ENCODE measurements around the gene ERI3. TPM values are rescaled to one million over a fixed set of nuclear protein-coding genes. Genes with fewer than 3 reads are reported as not detected.

Gene ERI3
- total and polyA plus RNA-seq, 10 of the 15 experiments (the other 5 are each of a cell fraction or from before 2014, with no cell fraction given) = 20.6 to 90.4 (median 41.2) TPM

DNA sequence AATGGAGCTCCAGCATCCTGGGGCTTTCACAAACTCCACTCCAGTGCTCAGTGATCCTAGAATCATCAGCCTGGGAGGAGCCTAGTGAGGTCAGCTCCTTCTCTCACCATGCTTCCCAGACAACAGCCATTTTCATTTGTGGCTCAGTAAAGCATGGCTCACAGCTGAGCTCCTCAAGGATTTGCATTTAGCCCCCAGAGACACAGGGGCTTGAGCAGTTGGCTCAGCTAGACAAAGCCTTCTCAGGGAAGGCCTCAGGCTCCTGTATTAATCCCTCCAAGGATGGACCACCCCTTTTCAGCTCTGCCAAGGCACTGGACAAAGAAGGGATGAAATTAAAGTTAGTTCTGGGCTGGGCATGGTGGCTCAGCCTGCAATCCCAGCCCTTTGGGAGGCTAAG lies 39.5 kb downstream of the ERI3 start:
- in situ Hi-C loops (cut with MboI) = no loop called here
- no peak overlapping the region for H3K9ac ChIP-seq (ENCODE audit: control insufficient read depth, insufficient read depth, low read length)
- no peak for FAIRE-seq
- no peak overlapping the region for H2AFZ ChIP-seq (ENCODE audit: control insufficient read depth, low read depth, low read length)
- ChIA-PET SMC1A (ENCODE audit: uncharacterized antibody, unreplicated experiment) (interaction anchor here (0.9 to 1.6 kb wide), 4 partner anchors 10 to 98 kb away, joined by 3 to 4 read pairs (median 3); no protein-coding TSS in a partner anchor), CTCF (interaction anchor here (0.8 to 2.1 kb wide), 11 partner anchors 10 to 279 kb away, joined by 3 to 10 read pairs (median 3); no protein-coding TSS in a partner anchor), POLR2A (interaction anchor here (0.6 to 1.2 kb wide), 3 partner anchors 61 to 949 kb away, joined by 3 to 5 read pairs (median 4); partner anchors contain the start of gene DMAP1), RAD21 (ENCODE audit: unreplicated experiment) (interaction anchor here (1.0 to 1.7 kb wide), 4 partner anchors 12 to 98 kb away, joined by 3 to 10 read pairs (median 3); no protein-coding TSS in a partner anchor)
- no peak overlapping the region for H3K4me2 ChIP-seq (ENCODE audit: control insufficient read depth, insufficient read depth)
- ATAC-seq = no peak
- H3K9me3 ChIP-seq (replicated peaks; ENCODE audit: control insufficient read depth, insufficient read depth, low read length) = no peaks in the 10 kb centered on the region
- intact Hi-C loops (cut with micrococcal nuclease; ENCODE audit: unreplicated experiment) = loop anchor here (5.0 kb wide), 1 partner anchor 223 kb away; no protein-coding TSS in a partner anchor
- H3K4me1 ChIP-seq (ENCODE audit: control insufficient read depth, insufficient read depth, low read length) = no peaks in the 10 kb centered on the region
- BruUV-seq (replicated peaks) = no TSS peak
- no peak overlapping the region for H3K27ac ChIP-seq (ENCODE audit: control insufficient read depth, insufficient read depth)
- no peak overlapping the region for H3K4me3 ChIP-seq
- H3K79me2 ChIP-seq (ENCODE audit: control insufficient read depth, insufficient read depth, low read length) = no peaks in the 10 kb centered on the region
- H3K36me3 ChIP-seq (ENCODE audit: control insufficient read depth in 2 of 2, insufficient read depth in 2 of 2, low read length in 1 of 2) = peaks cover 10 to 16% of the 10 kb centered on the region in 2 experiments
- H3K27me3 ChIP-seq (replicated peaks in 1 of 2; ENCODE audit: control insufficient read depth in 2 of 2, insufficient read depth in 2 of 2, low read length in 1 of 2) = no peaks in the 10 kb centered on the region
- H4K20me1 ChIP-seq (ENCODE audit: control insufficient read depth, insufficient read depth) = no peaks in the 10 kb centered on the region
- DNase-seq (ENCODE audit: low read depth, low spot score) = no peak
- TF ChIP-seq CREB1 (IDR thresholded peaks at IDR 0.05; ENCODE audit: low read depth) (no peak), TCF12 (IDR thresholded peaks at IDR 0.05; ENCODE audit: low read depth, low read length) (no peak), SP1 (IDR thresholded peaks at IDR 0.05; ENCODE audit: low read depth, low read length) (no peak), ZNF384 (IDR thresholded peaks at IDR 0.05; ENCODE audit: borderline replicate concordance, low read depth, low read length) (no peak), CEBPB (IDR thresholded peaks at IDR 0.05; ENCODE audit: borderline replicate concordance in 1 of 2, low read depth in 2 of 2, low read length in 2 of 2) (no peak), LARP7 (IDR thresholded peaks at IDR 0.05) (no peak), CHD4 (IDR thresholded peaks at IDR 0.05) (no peak), BCL11A (IDR thresholded peaks at IDR 0.05; ENCODE audit: low read depth, low read length) (no peak), BHLHE40 (IDR thresholded peaks at IDR 0.05; ENCODE audit: borderline replicate concordance in 1 of 2, low read depth in 2 of 2, low read length in 1 of 2) (no peak), NR2F1 (conservative IDR thresholded peaks at IDR 0.05) (no peak)
- TF ChIP-seq, protein P1, sequence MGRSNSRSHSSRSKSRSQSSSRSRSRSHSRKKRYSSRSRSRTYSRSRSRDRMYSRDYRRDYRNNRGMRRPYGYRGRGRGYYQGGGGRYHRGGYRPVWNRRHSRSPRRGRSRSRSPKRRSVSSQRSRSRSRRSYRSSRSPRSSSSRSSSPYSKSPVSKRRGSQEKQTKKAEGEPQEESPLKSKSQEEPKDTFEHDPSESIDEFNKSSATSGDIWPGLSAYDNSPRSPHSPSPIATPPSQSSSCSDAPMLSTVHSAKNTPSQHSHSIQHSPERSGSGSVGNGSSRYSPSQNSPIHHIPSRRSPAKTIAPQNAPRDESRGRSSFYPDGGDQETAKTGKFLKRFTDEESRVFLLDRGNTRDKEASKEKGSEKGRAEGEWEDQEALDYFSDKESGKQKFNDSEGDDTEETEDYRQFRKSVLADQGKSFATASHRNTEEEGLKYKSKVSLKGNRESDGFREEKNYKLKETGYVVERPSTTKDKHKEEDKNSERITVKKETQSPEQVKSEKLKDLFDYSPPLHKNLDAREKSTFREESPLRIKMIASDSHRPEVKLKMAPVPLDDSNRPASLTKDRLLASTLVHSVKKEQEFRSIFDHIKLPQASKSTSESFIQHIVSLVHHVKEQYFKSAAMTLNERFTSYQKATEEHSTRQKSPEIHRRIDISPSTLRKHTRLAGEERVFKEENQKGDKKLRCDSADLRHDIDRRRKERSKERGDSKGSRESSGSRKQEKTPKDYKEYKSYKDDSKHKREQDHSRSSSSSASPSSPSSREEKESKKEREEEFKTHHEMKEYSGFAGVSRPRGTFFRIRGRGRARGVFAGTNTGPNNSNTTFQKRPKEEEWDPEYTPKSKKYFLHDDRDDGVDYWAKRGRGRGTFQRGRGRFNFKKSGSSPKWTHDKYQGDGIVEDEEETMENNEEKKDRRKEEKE (IDR thresholded peaks at IDR 0.05) = no peak
- TF ChIP-seq, protein P2, sequence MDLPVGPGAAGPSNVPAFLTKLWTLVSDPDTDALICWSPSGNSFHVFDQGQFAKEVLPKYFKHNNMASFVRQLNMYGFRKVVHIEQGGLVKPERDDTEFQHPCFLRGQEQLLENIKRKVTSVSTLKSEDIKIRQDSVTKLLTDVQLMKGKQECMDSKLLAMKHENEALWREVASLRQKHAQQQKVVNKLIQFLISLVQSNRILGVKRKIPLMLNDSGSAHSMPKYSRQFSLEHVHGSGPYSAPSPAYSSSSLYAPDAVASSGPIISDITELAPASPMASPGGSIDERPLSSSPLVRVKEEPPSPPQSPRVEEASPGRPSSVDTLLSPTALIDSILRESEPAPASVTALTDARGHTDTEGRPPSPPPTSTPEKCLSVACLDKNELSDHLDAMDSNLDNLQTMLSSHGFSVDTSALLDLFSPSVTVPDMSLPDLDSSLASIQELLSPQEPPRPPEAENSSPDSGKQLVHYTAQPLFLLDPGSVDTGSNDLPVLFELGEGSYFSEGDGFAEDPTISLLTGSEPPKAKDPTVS (IDR thresholded peaks at IDR 0.05; ENCODE audit: low read depth, low read length) = no peak
- TF ChIP-seq, protein P3, sequence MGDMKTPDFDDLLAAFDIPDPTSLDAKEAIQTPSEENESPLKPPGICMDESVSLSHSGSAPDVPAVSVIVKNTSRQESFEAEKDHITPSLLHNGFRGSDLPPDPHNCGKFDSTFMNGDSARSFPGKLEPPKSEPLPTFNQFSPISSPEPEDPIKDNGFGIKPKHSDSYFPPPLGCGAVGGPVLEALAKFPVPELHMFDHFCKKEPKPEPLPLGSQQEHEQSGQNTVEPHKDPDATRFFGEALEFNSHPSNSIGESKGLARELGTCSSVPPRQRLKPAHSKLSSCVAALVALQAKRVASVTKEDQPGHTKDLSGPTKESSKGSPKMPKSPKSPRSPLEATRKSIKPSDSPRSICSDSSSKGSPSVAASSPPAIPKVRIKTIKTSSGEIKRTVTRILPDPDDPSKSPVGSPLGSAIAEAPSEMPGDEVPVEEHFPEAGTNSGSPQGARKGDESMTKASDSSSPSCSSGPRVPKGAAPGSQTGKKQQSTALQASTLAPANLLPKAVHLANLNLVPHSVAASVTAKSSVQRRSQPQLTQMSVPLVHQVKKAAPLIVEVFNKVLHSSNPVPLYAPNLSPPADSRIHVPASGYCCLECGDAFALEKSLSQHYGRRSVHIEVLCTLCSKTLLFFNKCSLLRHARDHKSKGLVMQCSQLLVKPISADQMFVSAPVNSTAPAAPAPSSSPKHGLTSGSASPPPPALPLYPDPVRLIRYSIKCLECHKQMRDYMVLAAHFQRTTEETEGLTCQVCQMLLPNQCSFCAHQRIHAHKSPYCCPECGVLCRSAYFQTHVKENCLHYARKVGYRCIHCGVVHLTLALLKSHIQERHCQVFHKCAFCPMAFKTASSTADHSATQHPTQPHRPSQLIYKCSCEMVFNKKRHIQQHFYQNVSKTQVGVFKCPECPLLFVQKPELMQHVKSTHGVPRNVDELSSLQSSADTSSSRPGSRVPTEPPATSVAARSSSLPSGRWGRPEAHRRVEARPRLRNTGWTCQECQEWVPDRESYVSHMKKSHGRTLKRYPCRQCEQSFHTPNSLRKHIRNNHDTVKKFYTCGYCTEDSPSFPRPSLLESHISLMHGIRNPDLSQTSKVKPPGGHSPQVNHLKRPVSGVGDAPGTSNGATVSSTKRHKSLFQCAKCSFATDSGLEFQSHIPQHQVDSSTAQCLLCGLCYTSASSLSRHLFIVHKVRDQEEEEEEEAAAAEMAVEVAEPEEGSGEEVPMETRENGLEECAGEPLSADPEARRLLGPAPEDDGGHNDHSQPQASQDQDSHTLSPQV (IDR thresholded peaks at IDR 0.05) = no peak
- TF ChIP-seq, protein P4, sequence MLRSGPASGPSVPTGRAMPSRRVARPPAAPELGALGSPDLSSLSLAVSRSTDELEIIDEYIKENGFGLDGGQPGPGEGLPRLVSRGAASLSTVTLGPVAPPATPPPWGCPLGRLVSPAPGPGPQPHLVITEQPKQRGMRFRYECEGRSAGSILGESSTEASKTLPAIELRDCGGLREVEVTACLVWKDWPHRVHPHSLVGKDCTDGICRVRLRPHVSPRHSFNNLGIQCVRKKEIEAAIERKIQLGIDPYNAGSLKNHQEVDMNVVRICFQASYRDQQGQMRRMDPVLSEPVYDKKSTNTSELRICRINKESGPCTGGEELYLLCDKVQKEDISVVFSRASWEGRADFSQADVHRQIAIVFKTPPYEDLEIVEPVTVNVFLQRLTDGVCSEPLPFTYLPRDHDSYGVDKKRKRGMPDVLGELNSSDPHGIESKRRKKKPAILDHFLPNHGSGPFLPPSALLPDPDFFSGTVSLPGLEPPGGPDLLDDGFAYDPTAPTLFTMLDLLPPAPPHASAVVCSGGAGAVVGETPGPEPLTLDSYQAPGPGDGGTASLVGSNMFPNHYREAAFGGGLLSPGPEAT (IDR thresholded peaks at IDR 0.05; ENCODE audit: low read depth) = no peak

Measured in GM12878 (cell line).